Lung (tissue), 12 donors: ENCODE results near the gene NAB1. TPM values are rescaled to one million over a fixed set of nuclear protein-coding genes. Genes with fewer than 3 reads are reported as not detected.

Experiments used
- ATAC-seq: fragments of 200-7000 bp; cut with Tn5 transposase; one replicate; pipeline ENCODE4 v1.9.1; 2020; ENCODE audit warnings: moderate number of reproducible peaks; ENCODE audit not compliant: insufficient read depth, low FRiP score
- DNase-seq, 3 donors: peaks; one replicate each; pipeline ENCODE4 v3.0.0-alpha.2; 2013 to 2017
- H3K27ac ChIP-seq, 2 donors: one replicate each; pipeline ENCODE4 v1.5.1; 2013; ENCODE audit warnings: mild to moderate bottlenecking in 2 of 2, moderate library complexity in 2 of 2, control low read depth in 1 of 2, inconsistent platforms in 1 of 2, low read depth in 1 of 2, low read length in 1 of 2
- H3K27me3 ChIP-seq, 3 donors: one replicate each; pipeline ENCODE4 v1.5.1; 2013; ENCODE audit warnings: low read length in 2 of 3; ENCODE audit not compliant: control insufficient read depth in 3 of 3, insufficient read depth in 3 of 3
- H3K36me3 ChIP-seq, 4 donors: one replicate each; pipeline ENCODE4 v1.5.1; 2013; ENCODE audit warnings: low read length in 4 of 4, mild to moderate bottlenecking in 1 of 4, moderate library complexity in 1 of 4; ENCODE audit not compliant: control insufficient read depth in 4 of 4, insufficient read depth in 4 of 4
- H3K4me1 ChIP-seq, 5 donors: one replicate each; pipeline ENCODE4 v1.5.1; 2013; ENCODE audit warnings: low read length in 5 of 5, mild to moderate bottlenecking in 2 of 5, moderate library complexity in 1 of 5; ENCODE audit not compliant: control insufficient read depth in 5 of 5, insufficient read depth in 5 of 5
- H3K4me3 ChIP-seq: one replicate; pipeline ENCODE4 v1.5.1; 2013; ENCODE audit warnings: mild to moderate bottlenecking, control low read depth, moderate library complexity
- H3K9ac ChIP-seq, 2 donors: one replicate each; pipeline ENCODE4 v1.5.1; 2013; ENCODE audit warnings: low read length in 2 of 2, control low read depth in 1 of 2; ENCODE audit not compliant: insufficient read depth in 1 of 2
- H3K9me3 ChIP-seq, 4 donors: one replicate each; pipeline ENCODE4 v1.5.1; 2013; ENCODE audit warnings: low read length in 3 of 4, mild to moderate bottlenecking in 1 of 4, moderate library complexity in 1 of 4; ENCODE audit not compliant: control insufficient read depth in 4 of 4, insufficient read depth in 3 of 4
- CTCF ChIP-seq: IDR thresholded peaks from 2 replicates; pipeline ENCODE4 v1.5.1; 2012; ENCODE audit warnings: mild to moderate bottlenecking; ENCODE audit errors: control extremely low read depth, extremely low read depth
- WGBS, 2 donors: extraction: QIAGEN DNeasy Blood & Tissue Kit; methylation state at CpG; one replicate each; pipeline ENCODE4 v1.1.7; 2013; 5-methylcytosine and 5-hydroxymethylcytosine counted together
- polyA plus RNA-seq, 2 donors: library from polyadenylated mRNA; stranded (reverse); fragments of 200-250 nt; gene quantifications; one replicate each; pipeline ENCODE4 v1.2.1, GENCODE V29; 2013
- total RNA-seq, 2 donors: library from RNA; depleted of rRNA in 1 of 2; stranded (reverse); fragments of >200 nt in 1 of 2; gene quantifications; one replicate each; pipeline ENCODE4 v1.2.1, GENCODE V29; 2014 to 2021
- donor health status: control.
- donor health status: control.
- donor health status: Bipolar disorder and iron deficiency.
- donor health status: healthy.
- donor health status: DM: yes; HTN: yes; CAD: no.

The NAB1 gene
- total and polyA plus RNA-seq, 4 donors, result 14.3 to 71.9 (median 22.2) TPM

DNA sequence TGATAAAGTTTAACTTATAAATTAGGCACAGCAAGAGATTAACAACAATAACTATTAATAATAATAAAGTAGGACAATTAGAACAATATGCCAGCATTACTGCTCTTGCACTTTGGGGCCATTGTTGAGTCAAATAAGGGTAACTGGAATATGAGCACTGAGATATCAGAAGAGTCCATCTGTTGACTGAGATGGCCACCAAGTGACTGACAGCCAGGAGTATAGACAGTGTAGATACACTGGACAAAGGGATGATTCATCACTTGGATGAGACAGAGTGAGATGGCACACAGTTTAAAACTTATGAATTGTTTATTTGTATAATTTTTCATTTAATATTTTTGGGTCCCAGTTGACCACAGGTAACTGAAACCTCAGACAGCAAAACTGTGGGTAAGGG is 20.0 kb downstream of the NAB1 start:
- Histone ChIP-seq H3K9me3 (peaks cover 0 to 2% (median 0%) of the 10 kb centered on the region in 4 donors), H3K27ac (no peak overlapping the region), H3K36me3 (peaks cover 0 to 29% (median 13%) of the 10 kb centered on the region in 4 donors), H3K4me3 (no peak overlapping the region), H3K9ac (no peak overlapping the region), H3K27me3 (no peaks in the 10 kb centered on the region), H3K4me1 (peaks cover 0 to 5% (median 0%) of the 10 kb centered on the region in 5 donors)
- DNase-seq (no peak), ATAC-seq (no peak)
- TF ChIP-seq CTCF, result no peak

DNA sequence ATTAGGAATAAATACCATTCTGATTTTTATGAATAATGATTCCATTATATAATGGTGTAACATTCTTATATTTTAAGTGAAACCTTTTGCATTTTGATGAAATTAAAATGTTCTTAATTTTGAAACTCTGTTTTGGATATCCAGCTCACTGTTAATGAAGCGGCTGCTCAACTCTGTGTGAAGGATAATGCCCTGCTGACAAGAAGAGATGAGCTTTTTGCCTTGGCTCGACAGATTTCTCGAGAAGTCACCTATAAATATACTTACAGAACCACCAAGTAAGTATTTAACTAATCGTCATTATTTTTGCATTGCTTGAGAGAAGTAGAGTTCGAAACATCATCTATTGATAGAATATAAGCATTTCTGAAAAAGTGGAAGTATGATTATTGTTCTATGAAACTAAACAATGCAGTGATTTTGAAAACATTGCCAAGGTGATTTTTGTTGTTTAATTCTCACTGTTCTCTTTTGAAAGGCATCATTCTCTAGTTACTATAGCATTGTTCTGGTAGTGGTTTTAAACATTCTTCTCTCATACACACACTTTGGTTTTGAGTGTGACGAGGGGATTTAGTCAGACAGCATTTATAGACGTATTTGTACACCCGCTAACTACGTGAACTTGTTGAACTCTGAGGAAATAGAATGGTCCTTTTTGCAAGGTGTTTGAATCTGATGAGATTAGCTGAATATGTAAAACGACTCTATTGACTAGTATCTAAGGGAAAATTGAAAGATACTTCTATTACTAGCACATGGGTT is 21.5 kb downstream of the NAB1 start:
- H3K4me3 ChIP-seq, result no peak overlapping the region
- 90 to 93% methylated on average over 10 of the region's 10 CpGs for WGBS, 2 donors
- peaks cover 4 to 31% (median 16%) of the 10 kb centered on the region in 4 donors for H3K36me3 ChIP-seq
- no peaks in the 10 kb centered on the region for H3K27me3 ChIP-seq
- no peak for TF ChIP-seq CTCF
- no peak overlapping the region for H3K9ac ChIP-seq
- no peak overlapping the region for H3K27ac ChIP-seq
- no peak for ATAC-seq
- H3K4me1 ChIP-seq, result peaks cover 0 to 9% (median 0%) of the 10 kb centered on the region in 5 donors
- DNase-seq, result no peak
- no peaks in the 10 kb centered on the region for H3K9me3 ChIP-seq

- Histone ChIP-seq H3K4me1 (peaks cover 0 to 11% (median 0%) of the 10 kb centered on the region in 5 donors), H3K36me3 (peaks cover 4 to 34% (median 17%) of the 10 kb centered on the region in 4 donors), H3K9me3 (no peaks in the 10 kb centered on the region), H3K27me3 (no peaks in the 10 kb centered on the region), H3K4me3 (no peak overlapping the region), H3K9ac (no peak overlapping the region), H3K27ac (no peak overlapping the region)
- 61 to 89% methylated on average over 1 of the region's 1 CpG for WGBS, 2 donors
- ATAC-seq (no peak), DNase-seq (no peak)
- no peak for TF ChIP-seq CTCF
These were observed 26.2 kb downstream of the NAB1 start for GRCh38 chr2:190674966-190675650.
